GM18526 (cell line): ENCODE results near the gene ZNF276.
A peak's percentile ranks its signal among the peaks of the same experiment; 100 is the strongest.

ENCODE experiments used
- POLR2A ChIP-seq: IDR thresholded peaks from 3 replicates; pipeline ENCODE4 v1.6.1; 2011; ENCODE audit not compliant: insufficient read length; ENCODE audit errors: extremely low read depth

The ZNF276 gene

GRCh38 chr16:89739383-89739782 is 18.0 kb downstream of the ZNF276 start:
- no peak for TF ChIP-seq POLR2A

- TF ChIP-seq POLR2A, result no peak
Measured at GRCh38 chr16:89741342-89742014, 20.1 kb downstream of the ZNF276 start.

- TF ChIP-seq POLR2A, result no peak
Measured at GRCh38 chr16:89742948-89743347, 21.6 kb downstream of the ZNF276 start.

- no peak for TF ChIP-seq POLR2A
Measured at GRCh38 chr16:89744813-89745212, 23.5 kb downstream of the ZNF276 start.

GRCh38 chr16:89746043-89746442 is 24.7 kb downstream of the ZNF276 start:
- TF ChIP-seq POLR2A, result no peak

GRCh38 chr16:89748076-89748475 is 26.7 kb downstream of the ZNF276 start:
- TF ChIP-seq POLR2A, result no peak

GRCh38 chr16:89748921-89749320 is 27.6 kb downstream of the ZNF276 start:
- TF ChIP-seq POLR2A, result no peak

- no peak for TF ChIP-seq POLR2A
Measured at GRCh38 chr16:89749637-89750036, 28.3 kb downstream of the ZNF276 start.

- TF ChIP-seq POLR2A, result no peak
Measured at GRCh38 chr16:89759746-89760340, 38.5 kb downstream of the ZNF276 start.

- TF ChIP-seq POLR2A, result no peak
Measured at GRCh38 chr16:89761304-89761922, 40.1 kb downstream of the ZNF276 start.

- peak; percentile 56 for TF ChIP-seq POLR2A
Measured at GRCh38 chr16:89764711-89765201, 43.4 kb downstream of the ZNF276 start.

GRCh38 chr16:89765292-89765830 is 44.0 kb downstream of the ZNF276 start:
- TF ChIP-seq POLR2A, result no peak

GRCh38 chr16:89770367-89770766 is 49.0 kb downstream of the ZNF276 start:
- no peak for TF ChIP-seq POLR2A

- no peak for TF ChIP-seq POLR2A
Measured at GRCh38 chr16:89775223-89775622, 53.9 kb downstream of the ZNF276 start.

GRCh38 chr16:89779231-89779908 is 58.0 kb downstream of the ZNF276 start:
- no peak for TF ChIP-seq POLR2A
